DND-41 (cell line): ENCODE results near the gene ABCB9.

Source experiments
- CTCF ChIP-seq: IDR thresholded peaks from 2 replicates; pipeline ENCODE4 v1.5.1; 2012; ENCODE audit warnings: borderline replicate concordance, low read length, moderate library complexity, mild to moderate bottlenecking; ENCODE audit not compliant: poor library complexity, severe bottlenecking; ENCODE audit errors: extremely low read depth
- EZH2 ChIP-seq: IDR thresholded peaks from 3 replicates; pipeline ENCODE4 v1.6.1; 2012; ENCODE audit warnings: borderline replicate concordance, low read depth, mild to moderate bottlenecking, moderate library complexity, low read length, inconsistent platforms; ENCODE audit not compliant: severe bottlenecking

GRCh38 chr12:122927756-122928403 is 38.4 kb downstream of the ABCB9 start:
- TF ChIP-seq CTCF = no peak
- TF ChIP-seq EZH2 = no peak
